Naive thymus-derived CD8-positive, alpha-beta T cell (primary cell): ENCODE measurements around the gene ZNF582. TPM values are rescaled to one million over a fixed set of nuclear protein-coding genes. Genes with fewer than 3 reads are reported as not detected.

Experiments used
- ATAC-seq, 2 donors: fragments of 150-1000 bp; cut with Tn5 transposase in 1 of 2; sonication (Bioruptor Pico), chemical (Tn5 transposase) in 1 of 2; 1 replicate in 1 of 2; 2 replicates in 1 of 2; pipeline ENCODE4 v1.10.0; 2021; ENCODE audit warnings: mild to moderate bottlenecking in 2 of 2, moderate library complexity in 2 of 2
- POLR2A ChIA-PET: fragments of 350-600 bp; sonication (Branson Sonifier 250); formaldehyde crosslinking; loops from one replicate; lab custom pipeline; 2021; ENCODE audit warnings: antibody characterized with exemption; lab: Charles Lee
- DNase-seq, 10 donors: peaks; one replicate each; pipeline versions ENCODE4 v3.0.0 to v3.0.0-alpha.2; 2020 to 2022
- H3K27ac Mint-ChIP-seq, 10 donors: one replicate each; pipeline ENCODE4 v1.8.0; 2020 to 2022; ENCODE audit warnings: mild to moderate bottlenecking in 10 of 10, mixed read lengths in 10 of 10, moderate library complexity in 4 of 10, inconsistent platforms in 1 of 10
- H3K27me3 Mint-ChIP-seq, 5 donors: one replicate each; pipeline ENCODE4 v1.8.0; 2021 to 2022; ENCODE audit warnings: mixed read lengths in 5 of 5
- H3K36me3 Mint-ChIP-seq, 3 donors: one replicate each; pipeline ENCODE4 v1.8.0; 2020 to 2022; ENCODE audit warnings: mixed read lengths in 3 of 3, mild to moderate bottlenecking in 2 of 3, inconsistent platforms in 1 of 3
- H3K4me1 Mint-ChIP-seq, 4 donors: one replicate each; pipeline ENCODE4 v1.8.0; 2021 to 2022; ENCODE audit warnings: mixed read lengths in 4 of 4
- H3K4me3 Mint-ChIP-seq, 10 donors: one replicate each; pipeline ENCODE4 v1.8.0; 2020 to 2022; ENCODE audit warnings: mild to moderate bottlenecking in 10 of 10, mixed read lengths in 10 of 10, moderate library complexity in 6 of 10, inconsistent platforms in 1 of 10
- H3K9me3 Mint-ChIP-seq, 9 donors: one replicate each; pipeline ENCODE4 v1.8.0; 2020 to 2022; ENCODE audit warnings: mixed read lengths in 9 of 9, mild to moderate bottlenecking in 3 of 9, inconsistent platforms in 1 of 9, moderate library complexity in 1 of 9
- polyA plus RNA-seq, 3 donors: library from polyadenylated mRNA; unstranded; fragments of 300-500 nt; fragmentation: Illumina TruSeq; gene quantifications; one replicate each; pipeline ENCODE4 v1.2.3, GENCODE V29; 2021
- total RNA-seq, 8 experiments: library from RNA in 2 of 8; stranded (reverse) in 2 of 8; gene quantifications; one replicate each; pipeline ENCODE4 v1.2.3 and lab custom pipeline; 2021 to 2026

Gene ZNF582
- total and polyA plus RNA-seq, 5 experiments from 2014 or later, result 5.6 to 7.1 (median 6.5) TPM

DNA sequence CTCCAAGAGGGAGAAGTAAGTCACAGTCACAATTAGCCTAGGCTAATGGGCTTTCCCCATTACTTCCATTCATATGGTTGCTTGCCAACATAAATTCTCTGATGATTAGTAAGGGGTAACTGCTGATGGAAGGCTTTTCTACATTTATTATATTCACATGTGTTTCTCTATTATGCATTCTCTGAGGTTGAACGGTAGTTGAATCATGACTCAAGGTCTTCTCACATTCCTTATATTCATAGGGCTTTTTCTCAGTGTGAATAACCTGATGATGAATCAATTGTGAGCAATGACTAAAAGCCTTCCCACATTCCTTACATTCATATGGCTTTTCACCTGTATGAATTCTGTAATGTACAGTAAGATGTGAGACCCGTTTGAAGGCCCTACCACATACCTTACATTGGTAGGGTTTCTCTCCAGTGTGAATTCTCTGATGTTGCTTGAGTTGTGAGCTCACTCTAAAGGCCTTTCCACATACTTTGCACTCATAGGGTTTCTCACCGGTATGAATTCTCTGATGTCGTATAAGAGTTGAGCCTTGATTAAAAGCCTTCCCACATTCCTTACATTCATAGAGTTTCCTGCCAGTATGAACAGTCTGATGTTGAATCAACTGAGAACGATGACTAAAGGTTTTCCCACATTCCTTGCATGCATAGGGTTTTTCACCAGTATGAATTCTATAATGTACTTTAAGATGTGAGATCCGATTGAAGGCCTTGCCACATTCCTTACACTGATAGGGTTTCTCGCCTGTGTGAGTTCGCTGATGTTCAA is 9.3 kb downstream of the ZNF582 start:
- ATAC-seq, result no peak
- Mint-ChIP-seq H3K4me1 (peaks cover 0 to 3% (median 0%) of the 10 kb centered on the region in 4 donors), H3K27ac (no peak overlapping the region), H3K4me3 (no peak overlapping the region), H3K36me3 (peaks cover 54 to 81% (median 57%) of the 10 kb centered on the region in 3 donors), H3K9me3 (peaks cover 13 to 100% (median 62%) of the 10 kb centered on the region in 9 donors), H3K27me3 (no peaks in the 10 kb centered on the region)
- POLR2A ChIA-PET, result no interaction called here
- no peak for DNase-seq

- ATAC-seq (no peak), DNase-seq (no peak)
- H3K4me1 Mint-ChIP-seq, result peaks cover 0 to 3% (median 0%) of the 10 kb centered on the region in 4 donors
- POLR2A ChIA-PET, result interaction anchor here (1.0 kb wide), 1 partner anchor 9 kb away, joined by 3 read pairs; no protein-coding TSS in a partner anchor
- no peak overlapping the region for H3K4me3 Mint-ChIP-seq
- peaks cover 66 to 79% (median 69%) of the 10 kb centered on the region in 3 donors for H3K36me3 Mint-ChIP-seq
- H3K27ac Mint-ChIP-seq, result no peak overlapping the region
- no peaks in the 10 kb centered on the region for H3K27me3 Mint-ChIP-seq
- H3K9me3 Mint-ChIP-seq, result peaks cover 12 to 99% (median 66%) of the 10 kb centered on the region in 9 donors
Measured at GRCh38 chr19:56377105-56377924, 16.0 kb downstream of the ZNF582 start.

DNA sequence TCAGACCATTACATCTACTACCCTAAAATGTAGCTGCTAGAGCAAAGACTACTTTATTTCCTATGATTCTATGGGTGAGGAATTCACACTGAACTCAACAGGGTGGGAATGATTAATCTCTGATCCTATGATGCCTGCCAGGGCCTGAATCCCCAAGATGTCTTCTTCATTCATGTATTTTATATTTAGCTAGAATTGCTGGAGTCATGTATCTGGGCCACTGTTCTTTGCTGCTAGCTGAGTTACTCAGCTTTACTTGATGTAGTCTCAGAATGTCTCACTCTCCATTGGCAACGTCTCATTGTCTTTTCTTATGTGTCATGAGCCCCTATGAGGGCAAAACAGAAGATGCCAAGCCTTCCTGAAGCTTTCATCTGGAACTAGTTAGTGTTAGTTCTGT is 21.1 kb downstream of the ZNF582 start:
- ATAC-seq (no peak), DNase-seq (no peak)
- Mint-ChIP-seq H3K4me3 (no peak overlapping the region), H3K36me3 (peaks cover 82 to 86% (median 86%) of the 10 kb centered on the region in 3 donors), H3K27me3 (no peaks in the 10 kb centered on the region), H3K4me1 (peaks cover 7 to 25% (median 22%) of the 10 kb centered on the region in 4 donors), H3K27ac (no peak overlapping the region), H3K9me3 (peaks cover 9 to 97% (median 65%) of the 10 kb centered on the region in 9 donors)
- POLR2A ChIA-PET, result interaction anchor here (0.9 kb wide), 1 partner anchor 42 kb away, joined by 4 read pairs; no protein-coding TSS in a partner anchor

DNA sequence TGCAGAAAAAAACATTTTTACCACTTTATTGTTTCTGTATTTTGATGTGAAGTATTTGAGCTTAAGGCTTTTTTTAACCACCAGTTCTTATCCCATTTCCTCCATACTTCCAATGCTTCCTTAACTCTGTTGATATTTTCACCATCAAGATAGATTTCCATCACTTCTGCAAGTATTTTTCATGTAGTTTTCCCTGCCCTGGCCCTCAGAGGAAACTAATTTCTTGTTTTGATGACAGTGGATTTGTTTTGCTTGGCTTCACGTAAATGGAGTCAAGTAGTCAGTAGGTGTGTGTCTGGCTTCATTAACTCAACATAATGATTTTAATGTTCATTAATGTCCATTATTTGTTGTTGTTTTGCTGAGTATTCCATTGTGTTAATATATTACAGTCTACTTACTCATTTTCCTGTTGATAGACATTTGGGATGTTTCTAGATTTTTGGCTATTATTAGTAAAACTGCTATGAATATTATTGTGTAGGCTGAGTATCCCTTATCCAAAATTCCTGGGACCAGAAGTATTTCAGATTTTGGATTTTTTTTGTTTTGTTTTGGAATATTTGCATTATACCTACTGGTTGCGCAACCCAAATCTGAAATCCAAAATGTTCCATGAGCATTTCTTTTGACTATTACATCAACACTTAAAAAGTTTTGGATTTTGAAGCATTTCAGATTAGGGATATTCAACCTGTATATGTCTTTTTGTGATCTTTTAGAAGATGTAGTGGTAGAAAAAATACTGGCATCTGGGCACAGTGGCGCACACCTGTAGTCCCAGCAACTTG is 23.3 kb downstream of the ZNF582 start:
- POLR2A ChIA-PET, result no interaction called here
- peaks cover 64 to 80% (median 79%) of the 10 kb centered on the region in 3 donors for H3K36me3 Mint-ChIP-seq
- peak overlapping the region in 8 of 10 donors; percentile 4 to 57 (median 50) for H3K4me3 Mint-ChIP-seq
- H3K4me1 Mint-ChIP-seq, result peaks cover 7 to 25% (median 23%) of the 10 kb centered on the region in 4 donors
- no peak overlapping the region for H3K27ac Mint-ChIP-seq
- DNase-seq, result no peak
- H3K27me3 Mint-ChIP-seq, result no peaks in the 10 kb centered on the region
- H3K9me3 Mint-ChIP-seq, result peaks cover 19 to 96% (median 60%) of the 10 kb centered on the region in 9 donors
- ATAC-seq, result no peak

- Mint-ChIP-seq H3K36me3 (peaks cover 44 to 76% (median 76%) of the 10 kb centered on the region in 3 donors), H3K4me3 (peak overlapping the region; percentile 89 to 98 (median 94)), H3K27me3 (no peaks in the 10 kb centered on the region), H3K27ac (peak overlapping the region; percentile 79 to 99 (median 94)), H3K9me3 (peaks cover 28 to 96% (median 59%) of the 10 kb centered on the region in 9 donors), H3K4me1 (peaks cover 7 to 25% (median 23%) of the 10 kb centered on the region in 4 donors)
- peak; percentile 96 to 98 for ATAC-seq
- DNase-seq, result peak; percentile 59 to 94 (median 81)
- POLR2A ChIA-PET, result interaction anchor here (0.7 to 1.7 kb wide), 4 partner anchors 9 to 304 kb away, joined by 3 to 10 read pairs (median 3); partner anchors contain the start of genes ZNF583 and ZSCAN5A
Measured at GRCh38 chr19:56367829-56368711, 25.3 kb downstream of the ZNF582 start.

DNA sequence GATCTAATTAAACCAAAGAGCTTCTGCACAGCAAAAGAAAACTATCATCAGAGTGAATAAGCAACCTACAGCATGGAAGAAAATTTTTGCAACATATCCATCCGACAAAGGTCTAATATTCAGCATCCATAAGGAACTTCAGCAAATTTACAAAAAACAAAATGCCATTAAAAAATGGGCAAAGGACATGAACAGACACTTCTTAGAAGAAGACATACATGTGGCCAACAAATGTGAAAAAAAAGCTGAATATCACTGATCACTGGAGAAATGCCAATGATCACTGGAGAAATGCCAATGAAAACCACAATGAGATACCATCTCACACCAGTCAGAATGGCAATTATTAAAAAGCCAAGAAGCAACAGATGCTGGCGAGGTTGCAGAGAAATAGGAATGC is 32.5 kb downstream of the ZNF582 start:
- H3K4me3 Mint-ChIP-seq, result no peak overlapping the region
- POLR2A ChIA-PET, result no interaction called here
- ATAC-seq, result no peak
- no peaks in the 10 kb centered on the region for H3K27me3 Mint-ChIP-seq
- peaks cover 29 to 86% (median 61%) of the 10 kb centered on the region in 9 donors for H3K9me3 Mint-ChIP-seq
- DNase-seq, result no peak
- H3K27ac Mint-ChIP-seq, result no peak overlapping the region
- H3K4me1 Mint-ChIP-seq, result no peaks in the 10 kb centered on the region
- peaks cover 36 to 79% (median 77%) of the 10 kb centered on the region in 3 donors for H3K36me3 Mint-ChIP-seq

- H3K4me3 Mint-ChIP-seq, result no peak overlapping the region
- ATAC-seq (no peak), DNase-seq (no peak)
- H3K36me3 Mint-ChIP-seq, result peaks cover 36 to 53% (median 48%) of the 10 kb centered on the region in 3 donors
- POLR2A ChIA-PET, result no interaction called here
- no peaks in the 10 kb centered on the region for H3K4me1 Mint-ChIP-seq
- H3K27me3 Mint-ChIP-seq, result no peaks in the 10 kb centered on the region
- H3K27ac Mint-ChIP-seq, result no peak overlapping the region
- peaks cover 15 to 49% (median 34%) of the 10 kb centered on the region in 9 donors for H3K9me3 Mint-ChIP-seq
Measured at GRCh38 chr19:56356944-56357343, 36.4 kb downstream of the ZNF582 start.

- H3K4me1 Mint-ChIP-seq, result no peaks in the 10 kb centered on the region
- H3K27me3 Mint-ChIP-seq, result no peaks in the 10 kb centered on the region
- H3K4me3 Mint-ChIP-seq, result no peak overlapping the region
- POLR2A ChIA-PET, result no interaction called here
- peaks cover 27 to 44% (median 35%) of the 10 kb centered on the region in 3 donors for H3K36me3 Mint-ChIP-seq
- H3K27ac Mint-ChIP-seq, result no peak overlapping the region
- H3K9me3 Mint-ChIP-seq, result peaks cover 15 to 35% (median 31%) of the 10 kb centered on the region in 9 donors
- DNase-seq (no peak), ATAC-seq (no peak)
Measured at GRCh38 chr19:56355517-56355916, 37.8 kb downstream of the ZNF582 start.

- no peak overlapping the region for H3K27ac Mint-ChIP-seq
- peaks cover 0 to 5% (median 0%) of the 10 kb centered on the region in 3 donors for H3K36me3 Mint-ChIP-seq
- H3K27me3 Mint-ChIP-seq, result no peaks in the 10 kb centered on the region
- H3K4me3 Mint-ChIP-seq, result no peak overlapping the region
- ATAC-seq, result no peak
- H3K9me3 Mint-ChIP-seq, result peaks cover 0 to 3% (median 0%) of the 10 kb centered on the region in 9 donors
- peaks cover 0 to 2% (median 0%) of the 10 kb centered on the region in 4 donors for H3K4me1 Mint-ChIP-seq
- DNase-seq, result no peak
- POLR2A ChIA-PET, result no interaction called here
Measured at GRCh38 chr19:56351208-56351607, 42.1 kb downstream of the ZNF582 start.

DNA sequence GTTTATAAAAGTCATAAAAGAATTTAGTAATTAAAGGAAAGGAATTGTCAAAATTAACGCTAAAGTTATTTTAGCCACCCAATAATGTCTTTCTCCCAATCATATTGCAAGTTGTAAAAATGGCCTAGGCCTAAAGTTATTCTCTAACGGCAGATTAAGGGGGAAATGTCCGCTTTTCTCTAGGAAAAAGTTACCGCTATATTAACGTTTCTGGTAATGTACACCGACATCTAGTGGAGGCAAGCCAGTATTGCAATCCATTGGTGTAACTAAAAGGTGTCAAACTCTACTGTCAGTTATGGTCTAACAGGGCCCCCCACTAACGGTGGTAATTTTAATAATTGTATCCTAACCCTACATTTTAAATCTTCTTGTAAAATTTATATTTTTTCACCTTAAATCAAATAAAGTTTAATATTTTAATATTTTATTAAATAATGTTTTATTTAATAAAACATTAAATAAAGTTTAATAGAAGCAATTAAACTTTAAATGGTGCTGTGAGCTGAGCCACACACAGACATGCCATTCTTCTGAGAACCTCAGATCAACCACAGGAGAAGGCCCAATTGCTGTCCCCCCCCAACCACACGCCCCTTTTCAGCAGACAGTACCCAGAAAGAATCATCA is 42.8 kb downstream of the ZNF582 start:
- no peaks in the 10 kb centered on the region for H3K27me3 Mint-ChIP-seq
- H3K27ac Mint-ChIP-seq, result no peak overlapping the region
- POLR2A ChIA-PET, result no interaction called here
- ATAC-seq (peak; percentile 33 to 46), DNase-seq (peak; percentile 13 to 76 (median 52))
- no peak overlapping the region for H3K4me3 Mint-ChIP-seq
- no peaks in the 10 kb centered on the region for H3K9me3 Mint-ChIP-seq
- no peaks in the 10 kb centered on the region for H3K36me3 Mint-ChIP-seq
- peaks cover 0 to 2% (median 0%) of the 10 kb centered on the region in 4 donors for H3K4me1 Mint-ChIP-seq
